ENCODE measurements around the gene PARD3.
"Not testable (repeated sequence)": the region's sequence is repeated elsewhere in the genome, so short reads cannot be mapped to it uniquely, and the experiment has no call there.

PARD3 gene

GRCh38 chr10:34768261-34768971, 46.7 kb downstream of the PARD3 start:
- peak in 28 of 51 donors; percentile 8 to 74 (median 40) for DNase-seq

- no peak for DNase-seq
Measured at GRCh38 chr10:34766811-34767494, 48.1 kb downstream of the PARD3 start.

GRCh38 chr10:34766266-34766600, 48.9 kb downstream of the PARD3 start:
- DNase-seq: no peak

GRCh38 chr10:34764472-34764946, 50.6 kb downstream of the PARD3 start:
- DNase-seq: no peak

GRCh38 chr10:34762603-34763299, 52.3 kb downstream of the PARD3 start:
- no peak for DNase-seq

GRCh38 chr10:34762156-34762555, 52.9 kb downstream of the PARD3 start:
- DNase-seq: no peak

GRCh38 chr10:34761453-34761852, 53.6 kb downstream of the PARD3 start:
- DNase-seq: no peak

GRCh38 chr10:34760606-34761005, 54.5 kb downstream of the PARD3 start:
- no peak for DNase-seq

- DNase-seq: no peak
Measured at GRCh38 chr10:34759837-34760215, 55.3 kb downstream of the PARD3 start.

GRCh38 chr10:34759161-34759836, 55.8 kb downstream of the PARD3 start:
- no peak for DNase-seq

- DNase-seq: no peak
Measured at GRCh38 chr10:34758447-34758996, 56.6 kb downstream of the PARD3 start.

- no peak for DNase-seq
Measured at GRCh38 chr10:34757933-34758332, 57.2 kb downstream of the PARD3 start.

- not testable (repeated sequence) for DNase-seq
Measured at GRCh38 chr10:34757181-34757580, 57.9 kb downstream of the PARD3 start.

- no peak for DNase-seq
Measured at GRCh38 chr10:34756584-34756983, 58.5 kb downstream of the PARD3 start.

GRCh38 chr10:34753014-34753757, 61.9 kb downstream of the PARD3 start:
- DNase-seq: no peak

- no peak for DNase-seq
Measured at GRCh38 chr10:34751272-34751671, 63.8 kb downstream of the PARD3 start.

- DNase-seq: not testable (repeated sequence)
Measured at GRCh38 chr10:34750795-34751194, 64.3 kb downstream of the PARD3 start.

- no peak for DNase-seq
Measured at GRCh38 chr10:34748767-34749166, 66.3 kb downstream of the PARD3 start.

- no peak for DNase-seq
Measured at GRCh38 chr10:34748357-34748756, 66.7 kb downstream of the PARD3 start.

GRCh38 chr10:34746094-34746493, 69.0 kb downstream of the PARD3 start:
- no peak for DNase-seq

GRCh38 chr10:34745244-34745643, 69.9 kb downstream of the PARD3 start:
- no peak for DNase-seq

Data from hypothalamus (tissue), 51 donors.